GM23338 (cell line): ENCODE measurements around the gene NTM. TPM values are rescaled to one million over a fixed set of nuclear protein-coding genes. Genes with fewer than 3 reads are reported as not detected.

ENCODE experiments used
- ATAC-seq: fragments of 200-7000 bp; cut with Tn5 transposase; 3 replicates; pipeline ENCODE4 v1.9.1; 2020
- DNase-seq: peaks from one replicate; pipeline ENCODE4 v3.0.0-alpha.2; 2015; ENCODE audit warnings: low spot score
- H2AFZ ChIP-seq: fragments of 200-600 bp; sonication (generic); 2 replicates; pipeline ENCODE4 v1.8.0; 2016; ENCODE audit warnings: antibody characterized with exemption, mild to moderate bottlenecking, moderate library complexity
- H3F3A ChIP-seq: fragments of 200-600 bp; sonication (generic); replicated peaks from 2 replicates; pipeline ENCODE4 v1.8.0; 2017; ENCODE audit warnings: antibody characterized with exemption, mixed run types, low read depth
- H3K27ac ChIP-seq: fragments of 200-600 bp; sonication (generic); 2 replicates; pipeline ENCODE4 v1.6.1; 2016; ENCODE audit warnings: low read depth
- H3K27me3 ChIP-seq: fragments of 200-600 bp; sonication (generic); 2 replicates; pipeline ENCODE4 v1.8.0; 2016; ENCODE audit warnings: mild to moderate bottlenecking, mixed run types, moderate library complexity; ENCODE audit not compliant: insufficient read depth
- H3K36me3 ChIP-seq: fragments of 200-600 bp; sonication (generic); 2 replicates; pipeline ENCODE4 v1.8.0; 2016; ENCODE audit warnings: mild to moderate bottlenecking; ENCODE audit not compliant: insufficient read depth
- H3K4me1 ChIP-seq: fragments of 200-600 bp; sonication (generic); 2 replicates; pipeline ENCODE4 v1.8.0; 2016; ENCODE audit warnings: mild to moderate bottlenecking, moderate library complexity; ENCODE audit not compliant: insufficient read depth
- H3K4me2 ChIP-seq: fragments of 200-600 bp; sonication (generic); 2 replicates; pipeline ENCODE4 v1.7.1; 2017; ENCODE audit warnings: mixed run types
- H3K4me3 ChIP-seq: fragments of 200-600 bp; sonication (generic); 2 replicates; pipeline ENCODE4 v1.6.1; 2016; ENCODE audit warnings: mixed run types
- H3K79me2 ChIP-seq: fragments of 200-600 bp; sonication (generic); replicated peaks from 2 replicates; pipeline ENCODE4 v1.8.0; 2017; ENCODE audit warnings: mild to moderate bottlenecking; ENCODE audit not compliant: insufficient read depth
- H3K9me2 ChIP-seq: fragments of 200-600 bp; sonication (generic); 2 replicates; pipeline ENCODE4 v1.8.0; 2017; ENCODE audit not compliant: insufficient read depth
- H4K20me1 ChIP-seq: fragments of 200-600 bp; sonication (generic); replicated peaks from 2 replicates; pipeline ENCODE4 v1.8.0; 2017; ENCODE audit warnings: mild to moderate bottlenecking; ENCODE audit not compliant: insufficient read depth
- H3K27ac Mint-ChIP-seq: 2 replicates; pipeline ENCODE4 v1.8.0; 2020; ENCODE audit warnings: inconsistent platforms, mild to moderate bottlenecking, moderate library complexity, mixed read lengths
- H3K27me3 Mint-ChIP-seq: 3 replicates; pipeline ENCODE4 v1.8.0; 2022; ENCODE audit warnings: low read depth, mild to moderate bottlenecking, moderate library complexity, mixed read lengths, inconsistent platforms; ENCODE audit not compliant: insufficient read depth, poor library complexity
- H3K36me3 Mint-ChIP-seq: 3 replicates; pipeline ENCODE4 v1.8.0; 2021; ENCODE audit warnings: low read depth, mild to moderate bottlenecking, inconsistent platforms, moderate library complexity, mixed read lengths
- H3K4me1 Mint-ChIP-seq: 3 replicates; pipeline ENCODE4 v1.8.0; 2020; ENCODE audit warnings: mild to moderate bottlenecking, inconsistent platforms, mixed read lengths
- H3K4me3 Mint-ChIP-seq: 3 replicates; pipeline ENCODE4 v1.8.0; 2021; ENCODE audit warnings: moderate library complexity, mild to moderate bottlenecking, inconsistent platforms, mixed read lengths
- H3K9me3 Mint-ChIP-seq: 3 replicates; pipeline ENCODE4 v1.8.0; 2020; ENCODE audit warnings: moderate library complexity, mild to moderate bottlenecking, inconsistent platforms, mixed read lengths
- CREB1 ChIP-seq: fragments of 250-450 bp; sonication (Bioruptor Pico); IDR thresholded peaks from 2 replicates; pipeline ENCODE4 v1.5.0; 2020; ENCODE audit warnings: low read depth, mild to moderate bottlenecking, moderate library complexity
- CTCF ChIP-seq, 2 experiments: fragments of 200-600 bp in 1 of 2; sonication (generic) in 1 of 2; conservative IDR thresholded peaks; 2 replicates each; pipeline versions ENCODE4 v1.5.1 to v1.6.1; 2016 to 2017; ENCODE audit warnings: antibody characterized with exemption in 2 of 2, low read depth in 2 of 2, mild to moderate bottlenecking in 2 of 2, moderate library complexity in 1 of 2
- EZH2 ChIP-seq: fragments of 200-600 bp; sonication (generic); IDR thresholded peaks from one replicate; pipeline ENCODE4 v1.8.0; 2017; ENCODE audit warnings: antibody characterized with exemption, mild to moderate bottlenecking, low read depth; ENCODE audit not compliant: unreplicated experiment
- EZH2phosphoT487 ChIP-seq: fragments of 200-600 bp; sonication (generic); IDR thresholded peaks from one replicate; pipeline ENCODE4 v1.8.1; 2018; ENCODE audit warnings: antibody characterized with exemption; ENCODE audit not compliant: unreplicated experiment
- JUNB ChIP-seq: IDR thresholded peaks from one replicate; pipeline ENCODE4 v1.6.1; 2016; ENCODE audit warnings: antibody characterized with exemption; ENCODE audit not compliant: unreplicated experiment
- NANOG ChIP-seq: IDR thresholded peaks from 2 replicates; pipeline ENCODE4 v1.6.1; 2016; ENCODE audit warnings: antibody characterized with exemption, borderline replicate concordance
- POLR2AphosphoS5 ChIP-seq: IDR thresholded peaks from 2 replicates; pipeline ENCODE4 v1.6.1; 2016; ENCODE audit warnings: antibody characterized with exemption, low read depth
- STAT1 ChIP-seq: IDR thresholded peaks from one replicate; pipeline ENCODE4 v1.6.1; 2016; ENCODE audit warnings: antibody characterized with exemption; ENCODE audit not compliant: unreplicated experiment
- ZNF114 ChIP-seq: fragments of 250-450 bp; sonication (Bioruptor Pico); IDR thresholded peaks from 2 replicates; pipeline ENCODE4 v1.5.0; 2020; ENCODE audit warnings: mild to moderate bottlenecking, moderate library complexity
- ZNF331 ChIP-seq: fragments of 250-450 bp; sonication (Bioruptor Pico); IDR thresholded peaks from 2 replicates; pipeline ENCODE4 v1.5.0; 2020; ENCODE audit warnings: low read depth, mild to moderate bottlenecking, moderate library complexity
- polyA plus RNA-seq: library from polyadenylated mRNA; unstranded; fragments of >200 nt; fragmentation: Nextera tagmentation; extraction: Ambion mirVana; gene quantifications from 2 replicates; pipeline ENCODE4 v1.2.1, GENCODE V29; 2016
- total RNA-seq: library from RNA; depleted of rRNA; stranded (reverse); fragments of >200 nt; shearing (Covaris generic); gene quantifications from 2 replicates; pipeline ENCODE4 v1.2.3, GENCODE V29; 2014
- TF ChIP-seq, protein P1 (sequence below): IDR thresholded peaks from 2 replicates; pipeline ENCODE4 v1.6.1; 2016; ENCODE audit warnings: antibody characterized with exemption
- TF ChIP-seq, protein P2 (sequence below): IDR thresholded peaks from one replicate; pipeline ENCODE4 v1.6.1; 2018; ENCODE audit warnings: antibody characterized with exemption; ENCODE audit not compliant: unreplicated experiment

The NTM gene
- total and polyA plus RNA-seq, 2 experiments from 2014 or later = 10.6 to 14.6 TPM

- Mint-ChIP-seq H3K4me3 (no peak overlapping the region), H3K27ac (no peak overlapping the region), H3K9me3 (no peaks in the 10 kb centered on the region), H3K27me3 (peaks cover 9% of the 10 kb centered on the region), H3K36me3 (no peaks in the 10 kb centered on the region), H3K4me1 (peaks cover 41% of the 10 kb centered on the region)
- TF ChIP-seq CREB1 (no peak), ZNF331 (CRISPR knock-in tag) (no peak), EZH2 (no peak), ZNF114 (no peak), STAT1 (no peak), CTCF (conservative IDR thresholded peaks at IDR 0.05; ENCODE audit: low read depth in 2 of 2) (no peak), JUNB (no peak), EZH2phosphoT487 (no peak), NANOG (no peak), POLR2AphosphoS5 (no peak)
- TF ChIP-seq, protein P1, sequence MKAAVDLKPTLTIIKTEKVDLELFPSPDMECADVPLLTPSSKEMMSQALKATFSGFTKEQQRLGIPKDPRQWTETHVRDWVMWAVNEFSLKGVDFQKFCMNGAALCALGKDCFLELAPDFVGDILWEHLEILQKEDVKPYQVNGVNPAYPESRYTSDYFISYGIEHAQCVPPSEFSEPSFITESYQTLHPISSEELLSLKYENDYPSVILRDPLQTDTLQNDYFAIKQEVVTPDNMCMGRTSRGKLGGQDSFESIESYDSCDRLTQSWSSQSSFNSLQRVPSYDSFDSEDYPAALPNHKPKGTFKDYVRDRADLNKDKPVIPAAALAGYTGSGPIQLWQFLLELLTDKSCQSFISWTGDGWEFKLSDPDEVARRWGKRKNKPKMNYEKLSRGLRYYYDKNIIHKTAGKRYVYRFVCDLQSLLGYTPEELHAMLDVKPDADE = no peak
- TF ChIP-seq, protein P2, sequence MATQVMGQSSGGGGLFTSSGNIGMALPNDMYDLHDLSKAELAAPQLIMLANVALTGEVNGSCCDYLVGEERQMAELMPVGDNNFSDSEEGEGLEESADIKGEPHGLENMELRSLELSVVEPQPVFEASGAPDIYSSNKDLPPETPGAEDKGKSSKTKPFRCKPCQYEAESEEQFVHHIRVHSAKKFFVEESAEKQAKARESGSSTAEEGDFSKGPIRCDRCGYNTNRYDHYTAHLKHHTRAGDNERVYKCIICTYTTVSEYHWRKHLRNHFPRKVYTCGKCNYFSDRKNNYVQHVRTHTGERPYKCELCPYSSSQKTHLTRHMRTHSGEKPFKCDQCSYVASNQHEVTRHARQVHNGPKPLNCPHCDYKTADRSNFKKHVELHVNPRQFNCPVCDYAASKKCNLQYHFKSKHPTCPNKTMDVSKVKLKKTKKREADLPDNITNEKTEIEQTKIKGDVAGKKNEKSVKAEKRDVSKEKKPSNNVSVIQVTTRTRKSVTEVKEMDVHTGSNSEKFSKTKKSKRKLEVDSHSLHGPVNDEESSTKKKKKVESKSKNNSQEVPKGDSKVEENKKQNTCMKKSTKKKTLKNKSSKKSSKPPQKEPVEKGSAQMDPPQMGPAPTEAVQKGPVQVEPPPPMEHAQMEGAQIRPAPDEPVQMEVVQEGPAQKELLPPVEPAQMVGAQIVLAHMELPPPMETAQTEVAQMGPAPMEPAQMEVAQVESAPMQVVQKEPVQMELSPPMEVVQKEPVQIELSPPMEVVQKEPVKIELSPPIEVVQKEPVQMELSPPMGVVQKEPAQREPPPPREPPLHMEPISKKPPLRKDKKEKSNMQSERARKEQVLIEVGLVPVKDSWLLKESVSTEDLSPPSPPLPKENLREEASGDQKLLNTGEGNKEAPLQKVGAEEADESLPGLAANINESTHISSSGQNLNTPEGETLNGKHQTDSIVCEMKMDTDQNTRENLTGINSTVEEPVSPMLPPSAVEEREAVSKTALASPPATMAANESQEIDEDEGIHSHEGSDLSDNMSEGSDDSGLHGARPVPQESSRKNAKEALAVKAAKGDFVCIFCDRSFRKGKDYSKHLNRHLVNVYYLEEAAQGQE = no peak
- Histone ChIP-seq H2AFZ (no peak overlapping the region), H3K27ac (no peak overlapping the region), H3K4me3 (no peak overlapping the region), H4K20me1 (no peaks in the 10 kb centered on the region), H3K4me1 (peaks cover 21% of the 10 kb centered on the region), H3K79me2 (no peaks in the 10 kb centered on the region), H3K27me3 (no peaks in the 10 kb centered on the region), H3K9me2 (no peaks in the 10 kb centered on the region), H3K36me3 (no peaks in the 10 kb centered on the region), H3F3A (no peaks in the 10 kb centered on the region), H3K4me2 (no peak overlapping the region)
- ATAC-seq (no peak), DNase-seq (no peak)
These were observed 267.2 kb downstream of the NTM start for GRCh38 chr11:131637469-131638175.
